ENCODE measurements around the gene SLC25A29. TPM values are rescaled to one million over a fixed set of nuclear protein-coding genes. Genes with fewer than 3 reads are reported as not detected.

SLC25A29 gene
- total and polyA plus RNA-seq, 2 of the 4 experiments (the other 2 are of a cell fraction): 6.5 to 37.7 TPM

DNA sequence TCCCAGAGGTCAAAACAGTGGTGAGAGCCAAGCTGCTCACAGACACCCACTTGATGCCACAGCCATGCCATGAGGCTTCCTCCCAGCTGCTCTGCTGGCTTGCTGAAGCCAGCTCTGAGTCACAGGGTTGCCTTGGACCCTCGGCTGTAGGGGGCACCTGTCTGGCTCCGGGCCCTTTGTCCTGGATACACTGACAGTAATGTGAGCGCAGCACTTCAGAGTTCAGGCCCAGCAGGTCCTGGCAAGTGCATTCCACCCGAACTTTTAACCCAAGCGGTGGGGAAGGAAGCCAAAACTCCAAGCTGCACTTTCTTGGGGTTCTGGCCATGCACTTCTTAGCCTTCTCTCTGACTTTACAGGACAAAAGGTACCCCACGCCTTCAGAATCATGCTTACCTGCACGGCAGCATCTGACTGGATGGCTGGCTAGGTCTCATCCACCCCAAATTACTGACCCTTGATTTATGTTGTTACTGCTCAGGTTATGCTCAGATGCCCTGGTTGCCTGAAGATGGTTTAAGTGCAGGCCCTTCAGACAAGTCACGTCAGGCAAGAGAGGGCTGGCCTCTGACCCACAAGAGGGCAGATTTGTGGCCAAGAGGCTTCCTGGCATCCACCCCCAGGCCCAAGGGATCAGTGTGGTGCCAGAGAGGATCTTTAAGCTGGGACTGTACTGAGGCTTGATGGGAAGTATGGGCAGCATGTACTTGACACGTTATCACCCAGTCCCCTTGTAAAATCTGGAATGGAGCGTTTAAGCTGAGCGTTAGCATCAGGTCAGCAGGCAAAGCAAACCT lies 24.8 kb downstream of the SLC25A29 start:
- peaks cover 29 to 82% of the 10 kb centered on the region in 2 experiments for H3K79me1 ChIP-seq (ENCODE audit: low read depth in 1 of 2, low read length in 2 of 2)
- H3K27ac ChIP-seq (ENCODE audit: insufficient read depth, low read length): no peak overlapping the region
- no peaks in the 10 kb centered on the region for H3K9me3 ChIP-seq (ENCODE audit: control insufficient read depth, insufficient read depth, low read length)
- H3K4me3 ChIP-seq (ENCODE audit: insufficient read depth, low read depth, low read length): no peak overlapping the region
- H3K4me1 ChIP-seq (ENCODE audit: control insufficient read depth, insufficient read depth, low read length): peaks cover 14% of the 10 kb centered on the region
- in situ Hi-C loops (cut with MboI; ENCODE audit: low sequenced_read_pairs) (no loop called here), intact Hi-C loops (cut with micrococcal nuclease) (no loop called here), dilution Hi-C loops (cut with HindIII; ENCODE audit: low sequenced_read_pairs, unreplicated experiment) (no loop called here)
- H4K91ac ChIP-seq (ENCODE audit: insufficient read depth, low read depth, low read length): no peak overlapping the region
- no peak overlapping the region for H3K14ac ChIP-seq (replicated peaks; ENCODE audit: low read depth, low read length)
- no peak overlapping the region for H2AFZ ChIP-seq (replicated peaks; ENCODE audit: low read length, poor library complexity)
- BruUV-seq (replicated peaks): no TSS peak
- peak overlapping the region; percentile 28 for H2AK9ac ChIP-seq (replicated peaks; ENCODE audit: low read depth, low read length, poor library complexity)
- CTCF ChIA-PET: no interaction called here
- H3K4ac ChIP-seq (ENCODE audit: low read depth, low read length): no peak overlapping the region
- no peak overlapping the region for H2BK120ac ChIP-seq (ENCODE audit: low read depth, low read length)
- DNase-seq: no peak
- H2BK15ac ChIP-seq (ENCODE audit: low read depth, low read length): no peak overlapping the region
- H2BK5ac ChIP-seq (ENCODE audit: low read depth, low read length, poor library complexity, severe bottlenecking): no peak overlapping the region
- H3K23ac ChIP-seq (ENCODE audit: low read depth, low read length): no peak overlapping the region
- H4K5ac ChIP-seq (ENCODE audit: low read depth, low read length): no peak overlapping the region
- no peaks in the 10 kb centered on the region for H3K27me3 ChIP-seq (ENCODE audit: control insufficient read depth, insufficient read depth, low read length)
- peaks cover 27% of the 10 kb centered on the region for H3K9me1 ChIP-seq (ENCODE audit: insufficient read depth, low read length)
- peaks cover 21% of the 10 kb centered on the region; the same call in 1 of the 2 replicates for H3K36me3 ChIP-seq (ENCODE audit: control insufficient read depth, insufficient read depth, low read length)
- POLR2A ChIA-PET (ENCODE audit: unreplicated experiment): no interaction called here
- no peak overlapping the region for H2AK5ac ChIP-seq (ENCODE audit: low read depth, low read length)
- peaks cover 37% of the 10 kb centered on the region for H4K20me1 ChIP-seq (ENCODE audit: insufficient read depth, low read length)
- no peak for ATAC-seq (ENCODE audit: low read depth)
- 78% methylated on average over 6 of the region's 11 CpGs; no CpG with 5 or more reads in 1 of the 2 experiments for WGBS, 2 experiments (ENCODE audit: extremely low coverage in 2 of 2, insufficient read length in 1 of 2)
- no peak overlapping the region for H3K18ac ChIP-seq (ENCODE audit: low read depth, low read length)
- no peak overlapping the region for H4K8ac ChIP-seq (ENCODE audit: low read depth in 2 of 2, low read length in 2 of 2)
- H3K4me2 ChIP-seq (ENCODE audit: low read depth, low read length): no peak overlapping the region
- TF ChIP-seq, protein P1, sequence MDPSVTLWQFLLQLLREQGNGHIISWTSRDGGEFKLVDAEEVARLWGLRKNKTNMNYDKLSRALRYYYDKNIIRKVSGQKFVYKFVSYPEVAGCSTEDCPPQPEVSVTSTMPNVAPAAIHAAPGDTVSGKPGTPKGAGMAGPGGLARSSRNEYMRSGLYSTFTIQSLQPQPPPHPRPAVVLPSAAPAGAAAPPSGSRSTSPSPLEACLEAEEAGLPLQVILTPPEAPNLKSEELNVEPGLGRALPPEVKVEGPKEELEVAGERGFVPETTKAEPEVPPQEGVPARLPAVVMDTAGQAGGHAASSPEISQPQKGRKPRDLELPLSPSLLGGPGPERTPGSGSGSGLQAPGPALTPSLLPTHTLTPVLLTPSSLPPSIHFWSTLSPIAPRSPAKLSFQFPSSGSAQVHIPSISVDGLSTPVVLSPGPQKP (IDR thresholded peaks at IDR 0.05; ENCODE audit: borderline replicate concordance, low read depth, low read length): no peak
- TF ChIP-seq, protein P2, sequence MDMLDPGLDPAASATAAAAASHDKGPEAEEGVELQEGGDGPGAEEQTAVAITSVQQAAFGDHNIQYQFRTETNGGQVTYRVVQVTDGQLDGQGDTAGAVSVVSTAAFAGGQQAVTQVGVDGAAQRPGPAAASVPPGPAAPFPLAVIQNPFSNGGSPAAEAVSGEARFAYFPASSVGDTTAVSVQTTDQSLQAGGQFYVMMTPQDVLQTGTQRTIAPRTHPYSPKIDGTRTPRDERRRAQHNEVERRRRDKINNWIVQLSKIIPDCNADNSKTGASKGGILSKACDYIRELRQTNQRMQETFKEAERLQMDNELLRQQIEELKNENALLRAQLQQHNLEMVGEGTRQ (IDR thresholded peaks at IDR 0.05; ENCODE audit: low read depth, low read length): no peak
- no peak for TF ChIP-seq CHD1 (IDR thresholded peaks at IDR 0.05; ENCODE audit: low read depth, low read length)
- TF ChIP-seq BHLHE40 (IDR thresholded peaks at IDR 0.05; ENCODE audit: low read depth, low read length): no peak
- no peak overlapping the region for H3K9ac ChIP-seq (ENCODE audit: low read depth, low read length)
- no peak overlapping the region for H3K56ac ChIP-seq (ENCODE audit: extremely low read depth, insufficient read depth, low read length)
- H2BK20ac ChIP-seq (ENCODE audit: low read depth, low read length): no peak overlapping the region

Data from IMR-90 (cell line).